Ishikawa (cell line): ENCODE data around the gene PANX1.

ENCODE experiments used
- CEBPB ChIP-seq: IDR thresholded peaks from 2 replicates; pipeline ENCODE4 v1.6.1; 2012
- CREB1 ChIP-seq: IDR thresholded peaks from 2 replicates; pipeline ENCODE4 v1.6.1; 2012; ENCODE audit warnings: low read depth
- EGR1 ChIP-seq: IDR thresholded peaks from 2 replicates; pipeline ENCODE4 v1.6.1; 2012
- EP300 ChIP-seq: IDR thresholded peaks from 2 replicates; pipeline ENCODE4 v1.6.1; 2012; ENCODE audit warnings: borderline replicate concordance
- FOXM1 ChIP-seq: IDR thresholded peaks from 2 replicates; pipeline ENCODE4 v1.6.1; 2012; ENCODE audit warnings: low read depth, borderline replicate concordance
- MAX ChIP-seq: IDR thresholded peaks from 2 replicates; pipeline ENCODE4 v1.6.1; 2012
- NFIC ChIP-seq: IDR thresholded peaks from 2 replicates; pipeline ENCODE4 v1.6.1; 2012
- RAD21 ChIP-seq: IDR thresholded peaks from 2 replicates; pipeline ENCODE4 v1.6.1; 2012; ENCODE audit warnings: low read depth
- REST ChIP-seq: IDR thresholded peaks from 2 replicates; pipeline ENCODE4 v1.6.1; 2012; ENCODE audit warnings: low read depth, mild to moderate bottlenecking
- TAF1 ChIP-seq: IDR thresholded peaks from 2 replicates; pipeline ENCODE4 v1.6.1; 2012; ENCODE audit warnings: low read depth, mild to moderate bottlenecking
- TCF12 ChIP-seq: IDR thresholded peaks from 2 replicates; pipeline ENCODE4 v1.6.1; 2012; ENCODE audit warnings: low read depth
- TEAD4 ChIP-seq: IDR thresholded peaks from 2 replicates; pipeline ENCODE4 v1.6.1; 2012
- USF1 ChIP-seq: IDR thresholded peaks from 2 replicates; pipeline ENCODE4 v1.6.1; 2012
- YY1 ChIP-seq: IDR thresholded peaks from 2 replicates; pipeline ENCODE4 v1.6.1; 2012; ENCODE audit warnings: low read depth
- ZBTB7A ChIP-seq: IDR thresholded peaks from 2 replicates; pipeline ENCODE4 v1.6.1; 2012; ENCODE audit warnings: low read depth

PANX1 gene

GRCh38 chr11:94129512-94130297 is 1.1 kb downstream of the PANX1 start:
- no peak for TF ChIP-seq MAX
- no peak for TF ChIP-seq FOXM1
- TF ChIP-seq ZBTB7A, result no peak
- TF ChIP-seq NFIC, result peak; percentile 22; the same call in 1 of the 2 replicates

- TF ChIP-seq USF1, result no peak
- no peak for TF ChIP-seq EGR1
- TF ChIP-seq TEAD4, result no peak
- TF ChIP-seq FOXM1, result no peak
- TF ChIP-seq MAX, result no peak
- no peak for TF ChIP-seq REST
- no peak for TF ChIP-seq CREB1
- no peak for TF ChIP-seq ZBTB7A
- no peak for TF ChIP-seq EP300
- no peak for TF ChIP-seq TAF1
- TF ChIP-seq RAD21, result no peak
Observed at GRCh38 chr11:94130298-94131046, 1.8 kb downstream of the PANX1 start.

- no peak for TF ChIP-seq MAX
- no peak for TF ChIP-seq YY1
- TF ChIP-seq ZBTB7A, result no peak
- TF ChIP-seq CEBPB, result no peak
- no peak for TF ChIP-seq CREB1
- TF ChIP-seq REST, result no peak
- no peak for TF ChIP-seq EP300
- no peak for TF ChIP-seq NFIC
- TF ChIP-seq TAF1, result no peak
- no peak for TF ChIP-seq TCF12
- no peak for TF ChIP-seq RAD21
- no peak for TF ChIP-seq EGR1
- TF ChIP-seq USF1, result no peak
- no peak for TF ChIP-seq FOXM1
Observed at GRCh38 chr11:94131047-94131717, 2.5 kb downstream of the PANX1 start.

GRCh38 chr11:94131718-94132115 is 3.1 kb downstream of the PANX1 start:
- no peak for TF ChIP-seq TEAD4

GRCh38 chr11:94132152-94132558 is 3.5 kb downstream of the PANX1 start:
- TF ChIP-seq RAD21 (no peak), ZBTB7A (no peak), USF1 (no peak), MAX (no peak), CEBPB (no peak), TAF1 (no peak), CREB1 (no peak), EP300 (no peak), EGR1 (no peak), TEAD4 (no peak), YY1 (no peak)
